DOHH2 (cell line): ENCODE results near the gene CHMP4A.

Experiments used
- EZH2phosphoT487 ChIP-seq: fragments of 200-600 bp; sonication (generic); IDR thresholded peaks from 2 replicates; pipeline ENCODE4 v1.6.1; 2017; ENCODE audit warnings: borderline replicate concordance, mild to moderate bottlenecking, antibody characterized with exemption, low read length, moderate library complexity, mixed read lengths
- TF ChIP-seq, protein P1 (sequence below): fragments of 200-600 bp; sonication (generic); IDR thresholded peaks from one replicate; pipeline ENCODE4 v1.5.1; 2014; ENCODE audit warnings: antibody characterized with exemption, mild to moderate bottlenecking, low read depth, low read length; ENCODE audit not compliant: poor library complexity, severe bottlenecking

DNA sequence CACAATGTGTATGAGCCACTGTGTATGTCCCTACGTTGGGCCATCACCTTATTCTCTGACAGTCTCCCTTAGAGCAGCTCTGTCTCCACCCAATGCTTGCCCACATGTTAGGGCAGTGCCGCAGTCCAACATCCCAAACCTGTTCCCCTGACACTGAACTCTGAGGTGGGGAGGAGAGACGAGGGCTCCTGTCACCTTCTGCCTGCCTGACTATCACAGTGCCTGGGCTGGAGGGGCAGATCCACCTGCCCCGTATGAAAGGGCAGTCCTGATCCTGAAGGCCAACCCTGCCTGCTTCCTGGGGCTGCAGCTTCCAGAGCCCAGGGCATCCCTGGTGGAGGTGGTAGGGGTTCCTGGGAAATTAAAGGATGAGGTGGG, 47.5 kb upstream of the CHMP4A start:
- TF ChIP-seq, protein P1, sequence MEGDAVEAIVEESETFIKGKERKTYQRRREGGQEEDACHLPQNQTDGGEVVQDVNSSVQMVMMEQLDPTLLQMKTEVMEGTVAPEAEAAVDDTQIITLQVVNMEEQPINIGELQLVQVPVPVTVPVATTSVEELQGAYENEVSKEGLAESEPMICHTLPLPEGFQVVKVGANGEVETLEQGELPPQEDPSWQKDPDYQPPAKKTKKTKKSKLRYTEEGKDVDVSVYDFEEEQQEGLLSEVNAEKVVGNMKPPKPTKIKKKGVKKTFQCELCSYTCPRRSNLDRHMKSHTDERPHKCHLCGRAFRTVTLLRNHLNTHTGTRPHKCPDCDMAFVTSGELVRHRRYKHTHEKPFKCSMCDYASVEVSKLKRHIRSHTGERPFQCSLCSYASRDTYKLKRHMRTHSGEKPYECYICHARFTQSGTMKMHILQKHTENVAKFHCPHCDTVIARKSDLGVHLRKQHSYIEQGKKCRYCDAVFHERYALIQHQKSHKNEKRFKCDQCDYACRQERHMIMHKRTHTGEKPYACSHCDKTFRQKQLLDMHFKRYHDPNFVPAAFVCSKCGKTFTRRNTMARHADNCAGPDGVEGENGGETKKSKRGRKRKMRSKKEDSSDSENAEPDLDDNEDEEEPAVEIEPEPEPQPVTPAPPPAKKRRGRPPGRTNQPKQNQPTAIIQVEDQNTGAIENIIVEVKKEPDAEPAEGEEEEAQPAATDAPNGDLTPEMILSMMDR, result no peak
- no peak for TF ChIP-seq EZH2phosphoT487
